Astrocyte (in vitro differentiated cells and primary cell): Measurements from ENCODE around the gene BICC1. TPM values are rescaled to one million over a fixed set of nuclear protein-coding genes. Genes with fewer than 3 reads are reported as not detected.

Source experiments
- DNase-seq: peaks from one replicate; pipeline ENCODE4 v3.0.0-alpha.2; 2010; ENCODE audit warnings: low read depth
- FAIRE-seq: peaks from 2 replicates; lab custom pipeline; 2011; peaks lifted over from hg19 to GRCh38; lab: Jason Lieb, UNC
- H2AFZ ChIP-seq: 2 replicates; pipeline ENCODE4 v1.6.0; 2012; ENCODE audit warnings: low read depth, low read length, inconsistent platforms
- H3K27ac ChIP-seq: 2 replicates; pipeline ENCODE4 v1.5.1; 2011; ENCODE audit warnings: low read depth, low read length, inconsistent platforms
- H3K27me3 ChIP-seq: 2 replicates; pipeline ENCODE4 v1.6.0; 2011; ENCODE audit warnings: low read length, inconsistent platforms; ENCODE audit not compliant: insufficient read depth
- H3K36me3 ChIP-seq: 2 replicates; pipeline ENCODE4 v1.5.1; 2011; ENCODE audit warnings: low read length, inconsistent platforms; ENCODE audit not compliant: insufficient read depth
- H3K4me1 ChIP-seq: 2 replicates; pipeline ENCODE4 v1.5.1; 2011; ENCODE audit warnings: low read length, inconsistent platforms; ENCODE audit not compliant: insufficient read depth
- H3K4me2 ChIP-seq: 2 replicates; pipeline ENCODE4 v1.6.0; 2012; ENCODE audit warnings: low read length, inconsistent platforms
- H3K4me3 ChIP-seq: 2 replicates; pipeline ENCODE4 v1.5.1; 2011; ENCODE audit warnings: low read depth, mild to moderate bottlenecking, low read length, inconsistent platforms; ENCODE audit not compliant: insufficient read depth
- H3K79me2 ChIP-seq: 2 replicates; pipeline ENCODE4 v1.6.0; 2012; ENCODE audit warnings: mild to moderate bottlenecking, low read length, inconsistent platforms; ENCODE audit not compliant: insufficient read depth
- H3K9ac ChIP-seq: 2 replicates; pipeline ENCODE4 v1.6.0; 2012; ENCODE audit warnings: mild to moderate bottlenecking, low read length, inconsistent platforms
- H3K9me3 ChIP-seq: 2 replicates; pipeline ENCODE4 v1.5.1; 2012; ENCODE audit warnings: low read depth, mild to moderate bottlenecking, low read length, inconsistent platforms; ENCODE audit not compliant: insufficient read depth
- H4K20me1 ChIP-seq: 2 replicates; pipeline ENCODE4 v1.6.0; 2012; ENCODE audit warnings: low read length, inconsistent platforms; ENCODE audit not compliant: insufficient read depth
- H3K27ac Mint-ChIP-seq: one replicate; pipeline ENCODE4 v1.8.0; 2021; ENCODE audit warnings: mild to moderate bottlenecking, mixed read lengths; ENCODE audit not compliant: unreplicated experiment
- H3K27me3 Mint-ChIP-seq: one replicate; pipeline ENCODE4 v1.8.0; 2021; ENCODE audit warnings: low read depth, mixed read lengths; ENCODE audit not compliant: unreplicated experiment
- H3K36me3 Mint-ChIP-seq: one replicate; pipeline ENCODE4 v1.8.0; 2021; ENCODE audit warnings: low read depth, mixed read lengths; ENCODE audit not compliant: unreplicated experiment
- H3K4me1 Mint-ChIP-seq: one replicate; pipeline ENCODE4 v1.8.0; 2021; ENCODE audit warnings: low read depth, mixed read lengths; ENCODE audit not compliant: unreplicated experiment
- H3K4me3 Mint-ChIP-seq: one replicate; pipeline ENCODE4 v1.8.0; 2021; ENCODE audit warnings: mild to moderate bottlenecking, moderate library complexity, mixed read lengths; ENCODE audit not compliant: unreplicated experiment
- H3K9me3 Mint-ChIP-seq: one replicate; pipeline ENCODE4 v1.8.0; 2021; ENCODE audit warnings: mild to moderate bottlenecking, mixed read lengths; ENCODE audit not compliant: unreplicated experiment
- EZH2 ChIP-seq: IDR thresholded peaks from 2 replicates; pipeline ENCODE4 v1.6.1; 2012; ENCODE audit warnings: mild to moderate bottlenecking, low read length, inconsistent platforms; ENCODE audit not compliant: insufficient read depth
- total RNA-seq: library from RNA; stranded (reverse); gene quantifications from 2 replicates; pipeline ENCODE4 v1.2.1, GENCODE V29; 2021
- TF ChIP-seq, protein P1 (sequence below): IDR thresholded peaks from 2 replicates; pipeline ENCODE4 v1.5.1; 2011; ENCODE audit warnings: low read depth, mild to moderate bottlenecking, inconsistent platforms, low read length, moderate library complexity; ENCODE audit not compliant: insufficient read depth

BICC1 gene
- total RNA-seq, 1 donor from 2014 or later: 23.0 TPM

DNA sequence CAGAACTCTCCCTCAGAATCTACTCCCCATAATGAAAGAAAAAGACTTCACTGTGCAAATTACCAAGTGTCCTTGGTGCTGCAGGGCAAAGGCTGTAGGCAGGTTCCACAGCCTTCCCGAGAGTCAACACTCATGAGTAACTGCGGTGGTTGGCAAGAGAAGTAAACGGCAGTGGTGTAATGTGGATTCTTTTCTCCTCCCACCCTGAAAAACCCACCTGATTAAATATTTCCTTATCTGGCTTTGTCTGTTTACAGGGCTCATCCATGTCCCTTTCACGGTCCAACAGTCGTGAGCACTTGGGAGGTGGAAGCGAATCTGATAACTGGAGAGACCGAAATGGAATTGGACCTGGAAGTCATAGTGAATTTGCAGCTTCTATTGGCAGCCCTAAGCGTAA is 300.9 kb downstream of the BICC1 start:
- Mint-ChIP-seq H3K36me3 (peaks cover 22% of the 10 kb centered on the region), H3K27me3 (no peaks in the 10 kb centered on the region), H3K4me1 (peaks cover 4% of the 10 kb centered on the region), H3K4me3 (no peak overlapping the region), H3K27ac (no peak overlapping the region), H3K9me3 (no peaks in the 10 kb centered on the region)
- peaks cover 19% of the 10 kb centered on the region for H3K36me3 ChIP-seq
- no peak for TF ChIP-seq EZH2
- TF ChIP-seq, protein P1, sequence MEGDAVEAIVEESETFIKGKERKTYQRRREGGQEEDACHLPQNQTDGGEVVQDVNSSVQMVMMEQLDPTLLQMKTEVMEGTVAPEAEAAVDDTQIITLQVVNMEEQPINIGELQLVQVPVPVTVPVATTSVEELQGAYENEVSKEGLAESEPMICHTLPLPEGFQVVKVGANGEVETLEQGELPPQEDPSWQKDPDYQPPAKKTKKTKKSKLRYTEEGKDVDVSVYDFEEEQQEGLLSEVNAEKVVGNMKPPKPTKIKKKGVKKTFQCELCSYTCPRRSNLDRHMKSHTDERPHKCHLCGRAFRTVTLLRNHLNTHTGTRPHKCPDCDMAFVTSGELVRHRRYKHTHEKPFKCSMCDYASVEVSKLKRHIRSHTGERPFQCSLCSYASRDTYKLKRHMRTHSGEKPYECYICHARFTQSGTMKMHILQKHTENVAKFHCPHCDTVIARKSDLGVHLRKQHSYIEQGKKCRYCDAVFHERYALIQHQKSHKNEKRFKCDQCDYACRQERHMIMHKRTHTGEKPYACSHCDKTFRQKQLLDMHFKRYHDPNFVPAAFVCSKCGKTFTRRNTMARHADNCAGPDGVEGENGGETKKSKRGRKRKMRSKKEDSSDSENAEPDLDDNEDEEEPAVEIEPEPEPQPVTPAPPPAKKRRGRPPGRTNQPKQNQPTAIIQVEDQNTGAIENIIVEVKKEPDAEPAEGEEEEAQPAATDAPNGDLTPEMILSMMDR: no peak
- no peak overlapping the region for H3K4me3 ChIP-seq
- no peak overlapping the region for H3K9ac ChIP-seq
- DNase-seq: no peak
- H3K9me3 ChIP-seq: no peaks in the 10 kb centered on the region
- no peak overlapping the region for H2AFZ ChIP-seq
- no peak overlapping the region for H3K27ac ChIP-seq
- no peak overlapping the region for H3K4me2 ChIP-seq
- H3K27me3 ChIP-seq: no peaks in the 10 kb centered on the region
- no peaks in the 10 kb centered on the region for H4K20me1 ChIP-seq
- no peak for FAIRE-seq
- H3K79me2 ChIP-seq: no peaks in the 10 kb centered on the region
- H3K4me1 ChIP-seq: no peaks in the 10 kb centered on the region

DNA sequence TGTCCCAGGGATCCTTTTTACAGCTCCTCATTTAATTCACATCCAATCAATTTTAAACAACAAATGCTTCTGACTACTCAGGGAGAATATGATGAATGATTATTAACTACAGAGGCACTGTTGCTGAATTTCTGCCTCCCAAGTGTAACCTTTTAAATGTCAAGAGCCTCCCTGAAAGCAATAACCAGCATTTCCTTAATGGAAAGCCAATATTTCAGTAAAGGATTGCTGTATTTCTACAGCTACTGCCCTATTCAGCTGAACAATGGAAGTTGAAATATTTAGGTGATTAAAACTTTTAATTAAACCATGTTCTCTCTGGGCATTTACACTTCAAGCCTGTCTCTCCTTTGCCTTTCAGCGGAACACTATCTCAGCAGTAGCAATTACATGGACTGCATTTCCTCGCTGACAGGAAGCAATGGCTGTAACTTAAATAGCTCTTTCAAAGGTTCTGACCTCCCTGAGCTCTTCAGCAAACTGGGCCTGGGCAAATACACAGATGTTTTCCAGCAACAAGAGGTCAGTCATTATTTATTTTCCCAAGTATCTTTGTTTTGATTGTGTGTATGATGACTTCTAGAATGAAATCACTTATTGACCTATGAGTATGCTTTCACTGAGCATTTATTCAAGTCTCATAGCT is 304.7 kb downstream of the BICC1 start:
- no peak overlapping the region for H3K27ac Mint-ChIP-seq
- no peaks in the 10 kb centered on the region for H3K27me3 ChIP-seq
- H3K4me1 ChIP-seq: peaks cover 17% of the 10 kb centered on the region
- DNase-seq: no peak
- no peak overlapping the region for H3K4me2 ChIP-seq
- no peak overlapping the region for H2AFZ ChIP-seq
- FAIRE-seq: no peak
- no peak overlapping the region for H3K27ac ChIP-seq
- H3K36me3 ChIP-seq: peaks cover 13% of the 10 kb centered on the region
- peaks cover 21% of the 10 kb centered on the region for H3K4me1 Mint-ChIP-seq
- H4K20me1 ChIP-seq: no peaks in the 10 kb centered on the region
- H3K27me3 Mint-ChIP-seq: no peaks in the 10 kb centered on the region
- no peaks in the 10 kb centered on the region for H3K9me3 Mint-ChIP-seq
- no peaks in the 10 kb centered on the region for H3K9me3 ChIP-seq
- H3K79me2 ChIP-seq: no peaks in the 10 kb centered on the region
- H3K36me3 Mint-ChIP-seq: peaks cover 14% of the 10 kb centered on the region
- no peak overlapping the region for H3K4me3 Mint-ChIP-seq
- no peak for TF ChIP-seq EZH2
- TF ChIP-seq, protein P1: no peak
- H3K4me3 ChIP-seq: no peak overlapping the region
- H3K9ac ChIP-seq: no peak overlapping the region

DNA sequence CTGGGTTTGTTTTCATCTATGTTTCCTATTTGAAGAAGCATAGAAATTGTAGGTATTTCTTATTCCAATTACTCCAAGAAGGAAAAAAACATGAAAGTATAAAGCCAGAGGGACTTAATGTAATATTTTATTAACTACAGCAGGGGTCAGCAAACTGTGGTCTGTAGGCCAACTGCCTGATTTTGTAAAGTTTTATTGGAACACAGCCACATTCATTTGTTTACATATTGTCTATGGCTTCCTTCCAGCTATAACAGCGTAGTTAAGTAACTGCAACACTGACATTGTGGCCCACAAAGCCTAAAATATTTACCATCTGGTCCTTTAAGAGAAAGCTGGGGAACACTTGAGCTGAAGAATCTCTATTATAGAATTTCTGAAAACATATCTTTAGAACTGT is 306.2 kb downstream of the BICC1 start:
- no peak overlapping the region for H3K4me3 Mint-ChIP-seq
- FAIRE-seq (no peak), DNase-seq (peak; percentile 61)
- H3K27ac Mint-ChIP-seq: no peak overlapping the region
- Histone ChIP-seq H2AFZ (no peak overlapping the region), H3K27me3 (no peaks in the 10 kb centered on the region), H3K79me2 (no peaks in the 10 kb centered on the region), H3K4me2 (no peak overlapping the region), H3K9me3 (no peaks in the 10 kb centered on the region), H3K36me3 (peaks cover 8% of the 10 kb centered on the region), H3K4me1 (peaks cover 17% of the 10 kb centered on the region), H3K27ac (no peak overlapping the region), H4K20me1 (no peaks in the 10 kb centered on the region), H3K4me3 (no peak overlapping the region), H3K9ac (no peak overlapping the region)
- H3K9me3 Mint-ChIP-seq: no peaks in the 10 kb centered on the region
- TF ChIP-seq, protein P1: no peak
- TF ChIP-seq EZH2: no peak
- peaks cover 21% of the 10 kb centered on the region for H3K4me1 Mint-ChIP-seq
- no peaks in the 10 kb centered on the region for H3K27me3 Mint-ChIP-seq
- H3K36me3 Mint-ChIP-seq: peaks cover 8% of the 10 kb centered on the region
